PFSK-1 (cell line): Measurements from ENCODE around the gene RASL11B.

Source experiments
- FOXP2 ChIP-seq: optimal IDR thresholded peaks from 2 replicates; pipeline ENCODE3; 2011; ENCODE audit warnings: borderline replicate concordance, control low read depth, inconsistent platforms; ENCODE audit not compliant: insufficient read depth; ENCODE audit errors: extremely low read length, extremely low read depth
- POLR2AphosphoS5 ChIP-seq: IDR thresholded peaks from 2 replicates; pipeline ENCODE4 v1.6.1; 2012; ENCODE audit warnings: low read depth, mild to moderate bottlenecking, control low read depth, low read length, moderate library complexity
- SIN3A ChIP-seq: IDR thresholded peaks from 2 replicates; pipeline ENCODE4 v1.6.1; 2012; ENCODE audit warnings: mild to moderate bottlenecking, low read length, moderate library complexity, borderline replicate concordance; ENCODE audit not compliant: insufficient read depth
- TAF1 ChIP-seq: IDR thresholded peaks from 2 replicates; pipeline ENCODE4 v1.6.1; 2012; ENCODE audit warnings: low read length, control low read depth, borderline replicate concordance; ENCODE audit not compliant: insufficient read depth
- TF ChIP-seq, protein P1 (sequence below), 2 experiments: IDR thresholded peaks; 2 replicates each; pipeline versions ENCODE4 v1.6.1 to v1.8.0; 2011 to 2012; ENCODE audit warnings: low read depth in 2 of 2, low read length in 2 of 2, control low read depth in 1 of 2, inconsistent platforms in 1 of 2, mild to moderate bottlenecking in 1 of 2, moderate library complexity in 1 of 2; ENCODE audit not compliant: insufficient read depth in 1 of 2

Gene RASL11B

GRCh38 chr4:52880994-52881393 lies 18.9 kb downstream of the RASL11B start:
- TF ChIP-seq TAF1 (no peak), FOXP2 (no peak), SIN3A (no peak), POLR2AphosphoS5 (no peak)
- TF ChIP-seq, protein P1, sequence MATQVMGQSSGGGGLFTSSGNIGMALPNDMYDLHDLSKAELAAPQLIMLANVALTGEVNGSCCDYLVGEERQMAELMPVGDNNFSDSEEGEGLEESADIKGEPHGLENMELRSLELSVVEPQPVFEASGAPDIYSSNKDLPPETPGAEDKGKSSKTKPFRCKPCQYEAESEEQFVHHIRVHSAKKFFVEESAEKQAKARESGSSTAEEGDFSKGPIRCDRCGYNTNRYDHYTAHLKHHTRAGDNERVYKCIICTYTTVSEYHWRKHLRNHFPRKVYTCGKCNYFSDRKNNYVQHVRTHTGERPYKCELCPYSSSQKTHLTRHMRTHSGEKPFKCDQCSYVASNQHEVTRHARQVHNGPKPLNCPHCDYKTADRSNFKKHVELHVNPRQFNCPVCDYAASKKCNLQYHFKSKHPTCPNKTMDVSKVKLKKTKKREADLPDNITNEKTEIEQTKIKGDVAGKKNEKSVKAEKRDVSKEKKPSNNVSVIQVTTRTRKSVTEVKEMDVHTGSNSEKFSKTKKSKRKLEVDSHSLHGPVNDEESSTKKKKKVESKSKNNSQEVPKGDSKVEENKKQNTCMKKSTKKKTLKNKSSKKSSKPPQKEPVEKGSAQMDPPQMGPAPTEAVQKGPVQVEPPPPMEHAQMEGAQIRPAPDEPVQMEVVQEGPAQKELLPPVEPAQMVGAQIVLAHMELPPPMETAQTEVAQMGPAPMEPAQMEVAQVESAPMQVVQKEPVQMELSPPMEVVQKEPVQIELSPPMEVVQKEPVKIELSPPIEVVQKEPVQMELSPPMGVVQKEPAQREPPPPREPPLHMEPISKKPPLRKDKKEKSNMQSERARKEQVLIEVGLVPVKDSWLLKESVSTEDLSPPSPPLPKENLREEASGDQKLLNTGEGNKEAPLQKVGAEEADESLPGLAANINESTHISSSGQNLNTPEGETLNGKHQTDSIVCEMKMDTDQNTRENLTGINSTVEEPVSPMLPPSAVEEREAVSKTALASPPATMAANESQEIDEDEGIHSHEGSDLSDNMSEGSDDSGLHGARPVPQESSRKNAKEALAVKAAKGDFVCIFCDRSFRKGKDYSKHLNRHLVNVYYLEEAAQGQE (IDR thresholded peaks at IDR 0.05; ENCODE audit: insufficient read depth in 1 of 2, low read depth in 2 of 2, low read length in 2 of 2): no peak

DNA sequence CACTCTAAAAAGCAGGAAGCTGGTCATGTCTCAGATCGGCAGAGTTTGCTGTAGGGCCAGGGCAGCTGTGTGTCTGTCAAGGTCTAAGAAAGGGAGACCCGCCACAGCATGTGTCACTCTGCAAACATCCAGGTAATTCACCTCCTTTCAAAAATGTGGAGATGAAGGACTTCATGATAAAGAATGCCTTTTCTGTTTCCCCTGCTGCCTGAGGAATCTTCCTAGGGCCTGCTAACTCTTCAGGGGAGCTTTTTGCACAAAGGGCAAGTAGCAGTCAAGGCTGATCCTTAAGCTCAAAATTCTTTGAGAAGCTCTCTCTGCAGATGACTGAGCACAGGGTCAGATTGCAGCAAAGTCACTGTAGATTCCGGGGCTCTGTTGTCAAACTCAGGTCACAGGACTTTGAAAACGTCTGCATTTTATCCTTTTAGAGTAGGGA lies 21.1 kb downstream of the RASL11B start:
- TF ChIP-seq SIN3A: no peak
- TF ChIP-seq TAF1: no peak
- no peak for TF ChIP-seq POLR2AphosphoS5
- TF ChIP-seq, protein P1 (IDR thresholded peaks at IDR 0.05; ENCODE audit: insufficient read depth in 1 of 2, low read depth in 2 of 2, low read length in 2 of 2): no peak
- TF ChIP-seq FOXP2: no peak

DNA sequence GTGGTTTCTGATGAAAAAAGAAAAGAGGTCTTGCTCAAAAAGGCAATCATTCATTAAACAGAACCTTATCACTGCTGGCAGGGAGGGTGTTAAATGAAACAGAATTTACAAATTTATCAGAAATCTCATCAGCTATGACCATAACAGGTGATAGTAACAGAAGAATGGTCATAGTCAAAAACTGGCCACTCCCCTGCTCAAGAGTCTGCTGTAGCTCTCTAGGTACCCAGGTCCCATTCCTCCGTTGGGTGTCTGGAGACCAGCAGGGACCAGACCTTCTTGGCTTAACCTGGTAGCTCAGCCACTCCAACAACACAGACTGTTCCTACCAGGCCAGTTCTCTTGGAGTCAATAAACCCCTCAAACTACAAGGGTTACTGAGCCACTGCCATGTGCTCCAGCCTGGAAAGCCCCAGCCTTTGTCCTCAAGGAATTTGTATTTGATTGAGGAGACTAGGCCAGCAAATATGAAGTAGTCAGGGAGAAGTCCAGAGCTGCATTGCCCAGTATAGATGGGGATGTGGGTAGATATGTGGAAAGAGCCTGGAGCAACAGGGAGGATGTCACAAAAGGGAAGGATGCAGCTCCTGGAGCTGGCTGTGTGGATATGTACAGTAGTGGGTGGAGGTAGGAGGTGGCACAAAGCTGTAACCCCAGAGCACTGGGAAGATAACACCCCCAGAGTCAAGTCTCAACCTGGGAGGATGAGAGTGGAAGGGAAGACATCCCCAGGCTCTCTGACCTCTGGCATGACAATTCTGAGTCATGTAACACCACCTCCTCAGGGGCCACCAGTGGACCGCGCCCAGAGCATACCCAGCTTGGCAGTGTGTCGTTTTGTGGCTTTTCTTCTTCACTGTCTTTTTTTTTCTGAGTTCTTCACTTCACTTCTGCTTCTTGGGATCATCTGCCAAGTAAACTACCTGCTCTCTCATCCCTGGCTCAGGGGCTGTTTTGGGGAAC lies 21.9 kb downstream of the RASL11B start:
- TF ChIP-seq FOXP2 (no peak), POLR2AphosphoS5 (no peak)

GRCh38 chr4:52884994-52885393 lies 22.9 kb downstream of the RASL11B start:
- TF ChIP-seq, protein P1 (IDR thresholded peaks at IDR 0.05; ENCODE audit: insufficient read depth in 1 of 2, low read depth in 2 of 2, low read length in 2 of 2): no peak
- TF ChIP-seq POLR2AphosphoS5 (no peak), SIN3A (no peak), TAF1 (no peak), FOXP2 (no peak)

DNA sequence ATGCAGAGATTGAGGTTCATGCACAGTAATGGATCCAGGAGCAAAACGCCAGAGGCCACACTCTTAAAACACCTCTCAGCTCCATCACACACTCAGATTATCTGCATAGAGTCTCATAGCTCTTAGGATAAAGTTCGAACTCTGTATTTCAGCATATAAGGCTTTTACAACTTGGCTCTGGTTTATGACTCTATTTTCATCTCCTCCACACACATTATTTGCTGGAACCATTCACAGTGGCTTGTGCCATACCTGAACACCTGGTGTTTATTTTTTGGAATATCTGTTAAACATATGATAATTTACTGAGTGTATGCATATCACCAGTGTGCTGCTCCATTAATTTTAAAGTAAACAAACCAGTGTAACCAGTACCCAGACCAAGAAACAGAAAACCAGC lies 27.2 kb downstream of the RASL11B start:
- TF ChIP-seq POLR2AphosphoS5 (no peak), SIN3A (no peak), FOXP2 (no peak), TAF1 (no peak)
- TF ChIP-seq, protein P1 (IDR thresholded peaks at IDR 0.05; ENCODE audit: insufficient read depth in 1 of 2, low read depth in 2 of 2, low read length in 2 of 2): no peak
